K562 (cell line): ENCODE measurements around the gene LSM4. TPM values are rescaled to one million over a fixed set of nuclear protein-coding genes. Genes with fewer than 3 reads are reported as not detected.
A peak's percentile ranks its signal among the peaks of the same experiment; 100 is the strongest.

Experiments
- BRD9 ChIP-seq: fragments of 450-650 bp; IDR thresholded peaks from 2 replicates; pipeline ENCODE4 v1.6.1; 2018; ENCODE audit warnings: low read depth; ENCODE audit not compliant: partially characterized antibody
- ELK1 ChIP-seq: sonication (generic); formaldehyde crosslinking; IDR thresholded peaks from 2 replicates; pipeline ENCODE4 v1.8.1; 2022; ENCODE audit warnings: missing genetic modification reagents
- ESRRA ChIP-seq: fragments of 450-650 bp; IDR thresholded peaks from 2 replicates; pipeline ENCODE4 v1.6.1; 2014; ENCODE audit warnings: low read depth, mild to moderate bottlenecking, moderate library complexity, borderline replicate concordance
- FOXM1 ChIP-seq, 2 experiments: fragments of 450-650 bp in 1 of 2; sonication (generic) in 1 of 2; formaldehyde crosslinking in 1 of 2; IDR thresholded peaks; 2 replicates each; pipeline versions ENCODE4 v1.6.1 to v1.9.0; 2017 to 2022; ENCODE audit warnings: low read depth in 2 of 2, mild to moderate bottlenecking in 2 of 2, missing genetic modification reagents in 1 of 2, moderate library complexity in 1 of 2
- GTF3C2 ChIP-seq: IDR thresholded peaks from 3 replicates; pipeline ENCODE4 v1.6.1; 2011; ENCODE audit warnings: borderline replicate concordance, mild to moderate bottlenecking, moderate library complexity; ENCODE audit not compliant: insufficient read length; ENCODE audit errors: extremely low read depth
- MYC ChIP-seq, 2 experiments: fragments of 250-450 bp in 1 of 2; sonication (Bioruptor Pico) in 1 of 2; IDR thresholded peaks; 2 replicates each; pipeline versions ENCODE4 v1.5.1 to v1.6.1; 2012 to 2021; ENCODE audit warnings: low read depth in 2 of 2, borderline replicate concordance in 1 of 2, improper control_type of control experiment in 1 of 2, low read length in 1 of 2, mild to moderate bottlenecking in 1 of 2, moderate library complexity in 1 of 2
- NCOA1 ChIP-seq: fragments of 450-650 bp; IDR thresholded peaks from 2 replicates; pipeline ENCODE4 v1.6.1; 2016; ENCODE audit warnings: low read depth
- PHF8 ChIP-seq: fragments of 200-600 bp; sonication (generic); IDR thresholded peaks from 2 replicates; pipeline ENCODE4 v1.6.1; 2012; ENCODE audit warnings: mixed run types, mild to moderate bottlenecking, inconsistent platforms, low read length, moderate library complexity, borderline replicate concordance
- POLR2G ChIP-seq: fragments of 200-400 bp; formaldehyde crosslinking; IDR thresholded peaks from 2 replicates; pipeline ENCODE4 v1.6.1; 2017; ENCODE audit warnings: low read depth, mild to moderate bottlenecking, antibody characterized with exemption, low read length, moderate library complexity
- RAD21 ChIP-seq, 2 experiments: fragments of 250-450 bp in 1 of 2; fragments of 450-650 bp in 1 of 2; sonication (Bioruptor Pico) in 1 of 2; formaldehyde crosslinking in 1 of 2; IDR thresholded peaks in 1 of 2; conservative IDR thresholded peaks in 1 of 2; 2 replicates each; pipeline versions ENCODE4 v1.4.0 to v1.8.0; 2020 to 2022; ENCODE audit warnings: mild to moderate bottlenecking in 2 of 2, moderate library complexity in 1 of 2
- SUPT5H ChIP-seq: fragments of 450-650 bp; IDR thresholded peaks from 2 replicates; pipeline ENCODE4 v1.6.1; 2016
- THRA ChIP-seq: fragments of 450-650 bp; IDR thresholded peaks from 2 replicates; pipeline ENCODE4 v1.6.1; 2017; ENCODE audit warnings: mild to moderate bottlenecking, moderate library complexity
- USF2 ChIP-seq: sonication (generic); formaldehyde crosslinking; IDR thresholded peaks from 2 replicates; pipeline ENCODE4 v1.5.0; 2020; ENCODE audit warnings: missing genetic modification reagents
- YY1 ChIP-seq, 3 experiments: IDR thresholded peaks; 2 replicates each; pipeline ENCODE4 v1.6.1; 2011; ENCODE audit warnings: low read length in 2 of 3, mild to moderate bottlenecking in 2 of 3, moderate library complexity in 2 of 3, borderline replicate concordance in 1 of 3, control low read depth in 1 of 3, low read depth in 1 of 3; ENCODE audit not compliant: insufficient read depth in 3 of 3, insufficient replicate concordance in 2 of 3, control insufficient read depth in 1 of 3, insufficient read length in 1 of 3; ENCODE audit errors: extremely low read depth in 1 of 3
- ZC3H4 ChIP-seq: sonication (generic); formaldehyde crosslinking; IDR thresholded peaks from 2 replicates; pipeline ENCODE4 v1.9.0; 2021; ENCODE audit warnings: missing genetic modification reagents, borderline replicate concordance
- ZEB2 ChIP-seq: fragments of 450-650 bp; IDR thresholded peaks from 2 replicates; pipeline ENCODE4 v1.6.1; 2016
- ZFP1 ChIP-seq: fragments of 450-650 bp; formaldehyde crosslinking; IDR thresholded peaks from 2 replicates; pipeline ENCODE4 v1.4.0; 2020; ENCODE audit warnings: mild to moderate bottlenecking, mixed read lengths
- ZFX ChIP-seq: sonication (generic); formaldehyde crosslinking; IDR thresholded peaks from 2 replicates; pipeline ENCODE4 v1.8.0; 2022; ENCODE audit warnings: mild to moderate bottlenecking, missing genetic modification reagents, moderate library complexity
- polyA plus RNA-seq, 8 experiments: library from polyadenylated mRNA; depleted of rRNA in 4 of 8; stranded (reverse) in 5 of 8; unstranded in 3 of 8; fragments of >200 nt; fragmentation: Nextera tagmentation in 2 of 8; fragmentation: Illumina TruSeq in 1 of 8; extraction: Ambion mirVana in 2 of 8; extraction: Trizol in 1 of 8; gene quantifications; 2 replicates each; pipeline versions ENCODE4 v1.2.1 to v1.2.3, GENCODE V29; 2011 to 2014; ENCODE audit warnings: inconsistent platforms in 1 of 8, missing spikeins in 1 of 8
- total RNA-seq, 7 experiments: library from RNA; depleted of rRNA in 6 of 7; stranded (reverse); fragments of >200 nt in 6 of 7; fragmentation: Illumina TruSeq in 2 of 7; extraction: Trizol in 2 of 7; gene quantifications; 2 replicates each; pipeline versions ENCODE4 v1.2.1 to v1.2.3, GENCODE V29; 2011 to 2021; ENCODE audit warnings: low replicate concordance in 1 of 7

Gene LSM4
- total and polyA plus RNA-seq, 9 of the 15 experiments (the other 6 are each of a cell fraction or from before 2014, with no cell fraction given), result 11.9 to 763 (median 202) TPM

- TF ChIP-seq PHF8, result no peak; the same call in 1 of the 2 replicates
- no peak for TF ChIP-seq ELK1 (CRISPR knock-in tag)
- TF ChIP-seq NCOA1, result 0 out of 2 replicates have a peak, but pooled peaks have one; percentile 38
- peak; percentile 69; the same call in 1 of the 2 replicates for TF ChIP-seq SUPT5H
- peak; percentile 58 for TF ChIP-seq ESRRA
- TF ChIP-seq FOXM1 (IDR thresholded peaks at IDR 0.05; ENCODE audit: low read depth), result 0 out of 2 replicates have a peak, but pooled peaks have one; percentile 42
- TF ChIP-seq FOXM1 (CRISPR knock-in tag; IDR thresholded peaks at IDR 0.05; ENCODE audit: low read depth), result no peak
- peak in 1 of 2 experiments; percentile 12; a peak in 1 of 4 replicates for TF ChIP-seq RAD21 (CRISPR knock-in tag; conservative IDR thresholded peaks at IDR 0.05 in 1 of 2, IDR thresholded peaks at IDR 0.05 in 1 of 2)
- TF ChIP-seq BRD9, result no peak
- TF ChIP-seq POLR2G, result peak; percentile 63
- TF ChIP-seq THRA, result no peak
- peak; percentile 90 for TF ChIP-seq MYC (IDR thresholded peaks at IDR 0.05; ENCODE audit: low read depth, low read length)
- TF ChIP-seq MYC (CRISPR knock-in tag; IDR thresholded peaks at IDR 0.05; ENCODE audit: borderline replicate concordance, low read depth), result no peak
- TF ChIP-seq GTF3C2, result no peak
- TF ChIP-seq ZEB2, result peak; percentile 79
- no peak for TF ChIP-seq ZFP1
- peak in 2 of 3 experiments; percentile 16 to 58 for TF ChIP-seq YY1 (IDR thresholded peaks at IDR 0.05; ENCODE audit: borderline replicate concordance in 1 of 3, control insufficient read depth in 1 of 3, extremely low read depth in 1 of 3, insufficient read depth in 3 of 3, insufficient read length in 1 of 3, insufficient replicate concordance in 2 of 3, low read depth in 1 of 3, low read length in 2 of 3)
- TF ChIP-seq ZFX (CRISPR knock-in tag), result peak; percentile 46
- peak; percentile 90 for TF ChIP-seq USF2 (CRISPR knock-in tag)
- peak; percentile 86; the same call in 1 of the 2 replicates for TF ChIP-seq ZC3H4 (CRISPR knock-in tag)
These were observed 18.4 kb upstream of the LSM4 start (continued) for GRCh38 chr19:18340990-18341868.
